ENCODE results near the gene DNAJC5. TPM values are rescaled to one million over a fixed set of nuclear protein-coding genes. Genes with fewer than 3 reads are reported as not detected.

Gene DNAJC5
- total and polyA plus RNA-seq, 2 of the 8 experiments (the other 6 are each of a cell fraction or from before 2014, with no cell fraction given): 19.2 to 31.2 TPM

DNA sequence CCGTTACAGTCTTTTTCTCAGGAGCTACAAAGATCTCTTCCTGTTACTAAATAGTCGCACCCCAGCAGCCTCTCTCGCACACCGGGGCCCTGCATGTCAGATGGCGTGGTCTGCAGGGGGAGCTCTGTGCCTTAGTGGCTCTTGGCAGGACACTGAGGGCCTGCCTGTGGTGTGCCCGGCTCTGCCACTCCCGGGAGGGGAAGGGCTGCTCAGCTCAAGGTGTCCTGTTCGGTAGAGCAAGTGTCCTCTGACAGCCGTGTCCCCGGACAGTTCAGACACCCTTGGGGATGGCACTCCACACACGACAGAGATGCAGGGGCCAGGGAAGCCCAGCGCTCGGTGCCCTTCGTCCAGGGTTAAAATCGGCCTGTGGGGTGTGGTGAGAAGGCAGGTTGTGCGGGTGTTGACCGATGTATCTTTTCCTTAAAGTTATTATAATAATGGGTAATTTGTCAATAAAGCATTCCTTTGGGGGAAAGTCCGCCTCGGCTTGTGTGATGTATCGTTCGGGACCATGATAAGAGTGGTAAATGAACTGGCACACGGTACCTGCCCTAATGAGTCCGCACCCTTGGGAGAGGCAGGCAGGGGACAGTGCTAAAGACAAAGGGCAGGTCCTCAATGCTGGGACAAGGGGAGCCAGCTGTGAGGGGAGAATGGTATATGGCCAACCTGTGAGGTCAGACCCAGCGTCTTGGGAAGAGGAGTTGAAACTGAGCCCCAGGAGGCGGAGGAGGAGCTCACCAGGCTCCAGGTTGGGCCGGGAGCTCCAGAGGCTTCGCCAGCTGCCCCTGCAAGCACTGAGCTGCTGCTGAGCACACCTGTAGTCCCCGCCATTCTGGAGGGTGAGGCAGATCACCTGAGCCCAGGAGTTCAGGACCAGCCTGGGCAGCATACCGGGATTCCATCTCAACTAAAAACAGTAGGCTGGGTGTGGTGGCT is 3.6 kb upstream of the DNAJC5 start (continued):
- TF ChIP-seq SUZ12 (IDR thresholded peaks at IDR 0.05; ENCODE audit: low read length): no peak
- no peak for TF ChIP-seq ZNF274 (IDR thresholded peaks at IDR 0.05; ENCODE audit: borderline replicate concordance, extremely low read depth, low read length)
- TF ChIP-seq, protein P1, sequence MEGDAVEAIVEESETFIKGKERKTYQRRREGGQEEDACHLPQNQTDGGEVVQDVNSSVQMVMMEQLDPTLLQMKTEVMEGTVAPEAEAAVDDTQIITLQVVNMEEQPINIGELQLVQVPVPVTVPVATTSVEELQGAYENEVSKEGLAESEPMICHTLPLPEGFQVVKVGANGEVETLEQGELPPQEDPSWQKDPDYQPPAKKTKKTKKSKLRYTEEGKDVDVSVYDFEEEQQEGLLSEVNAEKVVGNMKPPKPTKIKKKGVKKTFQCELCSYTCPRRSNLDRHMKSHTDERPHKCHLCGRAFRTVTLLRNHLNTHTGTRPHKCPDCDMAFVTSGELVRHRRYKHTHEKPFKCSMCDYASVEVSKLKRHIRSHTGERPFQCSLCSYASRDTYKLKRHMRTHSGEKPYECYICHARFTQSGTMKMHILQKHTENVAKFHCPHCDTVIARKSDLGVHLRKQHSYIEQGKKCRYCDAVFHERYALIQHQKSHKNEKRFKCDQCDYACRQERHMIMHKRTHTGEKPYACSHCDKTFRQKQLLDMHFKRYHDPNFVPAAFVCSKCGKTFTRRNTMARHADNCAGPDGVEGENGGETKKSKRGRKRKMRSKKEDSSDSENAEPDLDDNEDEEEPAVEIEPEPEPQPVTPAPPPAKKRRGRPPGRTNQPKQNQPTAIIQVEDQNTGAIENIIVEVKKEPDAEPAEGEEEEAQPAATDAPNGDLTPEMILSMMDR (IDR thresholded peaks at IDR 0.05; ENCODE audit: control extremely low read depth in 1 of 3, insufficient read depth in 1 of 3, low read depth in 1 of 3, low read length in 3 of 3): peak; percentile 15 to 52 (median 15); a peak in 3 of 4 replicates

Data from H1 (cell line).